HK-2 (cell line): ENCODE data around the gene ST8SIA4.

Experiments used
- DNase-seq: peaks from one replicate; pipeline ENCODE4 v3.0.0-alpha.2; 2018; ENCODE audit not compliant: unreplicated experiment

Gene ST8SIA4

DNA sequence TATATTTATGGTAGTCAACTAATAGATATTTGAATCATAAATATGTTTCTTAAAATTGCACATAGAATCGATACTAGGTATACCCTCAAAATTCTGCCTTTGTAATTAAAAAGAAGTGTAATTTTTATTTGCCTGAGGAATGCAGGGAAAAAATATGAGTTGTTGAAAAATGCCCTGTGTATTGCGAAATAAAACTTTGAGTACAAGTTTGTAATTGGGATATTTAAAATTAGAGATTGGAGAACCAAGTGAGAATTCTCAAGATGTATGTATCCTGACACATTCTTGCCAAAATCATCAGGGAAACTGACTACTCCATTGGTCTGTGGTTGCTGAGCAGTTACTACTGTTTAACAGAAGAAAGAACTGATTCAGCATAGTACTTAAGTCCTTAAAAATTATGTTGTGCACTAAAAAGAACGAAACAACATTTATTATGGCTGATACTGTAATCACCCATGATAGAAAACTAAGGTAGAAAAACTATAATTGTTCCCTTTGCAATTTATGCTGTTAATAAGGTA lies 36.0 kb downstream of the ST8SIA4 start:
- no peak for DNase-seq

DNA sequence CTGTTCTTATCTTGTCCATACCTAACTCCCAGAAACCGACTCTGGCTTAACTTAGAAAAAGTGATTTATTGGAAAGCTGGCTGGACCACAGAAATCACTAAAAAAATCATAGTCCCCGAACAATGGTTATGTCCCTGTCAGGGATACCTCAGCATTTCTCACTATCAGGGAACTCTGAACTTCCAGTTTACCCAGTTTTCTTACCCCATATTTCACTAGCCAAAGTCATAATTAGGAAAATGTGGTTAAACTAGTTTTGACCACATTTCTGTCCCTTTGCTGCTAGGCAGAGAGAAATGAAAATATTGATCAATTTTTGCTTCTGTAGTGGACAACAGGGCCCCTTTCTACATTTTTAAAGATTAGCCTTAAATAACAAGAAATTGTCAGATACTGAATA lies 38.2 kb downstream of the ST8SIA4 start:
- no peak for DNase-seq

DNA sequence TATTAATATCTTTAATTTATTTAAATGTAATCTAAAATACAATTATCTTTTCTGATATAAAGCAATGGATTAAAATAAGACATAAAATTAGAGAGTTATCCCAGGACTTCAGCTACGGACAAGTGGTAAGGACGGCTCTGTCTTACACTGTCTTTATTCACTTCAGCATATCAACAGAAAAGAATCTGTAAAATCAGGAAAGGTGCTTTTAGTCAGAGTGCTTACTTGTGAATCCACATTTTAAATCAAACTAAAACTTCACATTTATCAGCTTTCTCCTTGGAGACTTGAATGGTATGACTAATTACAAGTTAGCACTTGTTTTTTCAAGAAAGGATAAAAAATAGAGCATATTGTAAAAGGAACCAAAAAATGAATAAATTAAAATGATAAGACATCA lies 39.3 kb downstream of the ST8SIA4 start:
- no peak for DNase-seq

DNA sequence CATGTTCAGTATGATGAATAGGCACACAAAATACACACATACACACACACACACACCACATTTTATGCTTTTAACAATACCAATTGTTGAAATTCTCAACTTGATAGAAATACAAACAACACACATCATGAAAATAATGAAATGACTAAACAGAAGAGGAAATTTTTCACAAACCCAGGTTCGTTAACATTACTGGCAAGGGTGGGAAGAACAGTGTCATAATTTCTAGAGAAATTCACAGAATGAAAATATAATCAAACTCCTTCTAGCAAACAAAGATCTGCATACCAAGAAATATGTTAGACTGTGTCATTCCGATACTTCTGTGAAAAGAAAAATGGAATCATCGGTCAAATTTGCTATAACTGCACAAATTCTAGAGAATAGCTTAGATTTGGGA lies 41.9 kb downstream of the ST8SIA4 start:
- no peak for DNase-seq

DNA sequence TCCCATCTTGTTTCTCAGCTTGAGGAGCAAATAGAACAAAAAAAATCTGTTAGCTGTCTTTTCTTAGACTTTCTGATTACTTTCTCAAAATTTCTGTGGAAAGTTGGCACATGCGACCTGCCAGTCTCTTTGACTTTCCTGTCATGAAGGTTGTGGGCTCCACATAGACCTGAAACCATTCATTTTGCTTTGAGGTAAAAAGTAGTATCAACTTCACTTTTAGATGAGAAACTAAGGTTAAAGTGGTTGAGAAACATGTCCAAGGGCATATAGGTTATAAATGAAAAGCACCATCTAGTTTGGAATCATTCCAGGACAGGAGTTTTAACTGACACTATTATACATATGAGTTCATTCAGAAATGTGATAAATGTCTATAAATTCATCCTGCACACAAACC lies 42.7 kb downstream of the ST8SIA4 start:
- no peak for DNase-seq

DNA sequence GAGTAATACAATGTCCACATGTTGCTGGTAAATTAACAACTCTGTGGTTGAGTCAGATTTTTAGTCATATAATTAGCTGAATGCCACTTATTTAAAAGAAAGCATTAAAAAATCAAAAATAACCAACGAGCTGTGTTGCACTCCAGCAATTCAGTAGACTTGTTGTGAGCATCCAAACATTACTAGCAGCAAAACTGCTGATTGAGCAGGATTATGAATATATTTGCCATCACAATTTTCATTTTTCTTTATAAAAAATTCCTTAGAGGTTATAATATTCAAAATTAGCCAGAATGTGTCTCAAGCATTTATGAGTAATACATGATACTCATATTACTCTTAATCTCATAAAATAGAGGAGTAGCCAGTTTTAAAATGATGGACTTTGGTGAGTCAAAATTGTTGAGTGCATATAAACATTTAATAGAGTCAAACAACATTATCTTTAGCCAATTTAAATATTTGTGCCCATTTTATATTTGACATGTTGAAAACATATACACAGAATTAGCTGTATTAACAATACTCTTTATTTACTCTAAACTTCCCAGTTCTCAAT lies 44.0 kb downstream of the ST8SIA4 start:
- DNase-seq: no peak

DNA sequence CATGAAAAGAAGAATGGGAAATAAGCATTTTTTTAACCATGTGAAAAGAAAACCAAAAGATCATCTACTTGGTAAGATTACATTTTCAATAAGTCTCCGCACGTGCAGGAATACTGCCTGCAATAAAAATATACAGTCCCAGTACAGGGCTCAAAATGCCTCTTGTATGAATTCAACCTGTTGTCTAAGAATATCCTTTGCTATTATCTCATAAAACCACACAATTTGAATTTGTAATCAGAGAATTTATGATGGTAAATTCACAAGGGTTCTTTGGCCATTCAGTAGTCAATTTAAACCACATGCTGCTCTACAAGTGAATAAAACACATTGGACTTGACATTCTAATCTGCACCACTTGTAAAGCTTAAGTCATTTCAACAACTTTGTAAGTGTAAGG lies 46.6 kb downstream of the ST8SIA4 start:
- no peak for DNase-seq

DNA sequence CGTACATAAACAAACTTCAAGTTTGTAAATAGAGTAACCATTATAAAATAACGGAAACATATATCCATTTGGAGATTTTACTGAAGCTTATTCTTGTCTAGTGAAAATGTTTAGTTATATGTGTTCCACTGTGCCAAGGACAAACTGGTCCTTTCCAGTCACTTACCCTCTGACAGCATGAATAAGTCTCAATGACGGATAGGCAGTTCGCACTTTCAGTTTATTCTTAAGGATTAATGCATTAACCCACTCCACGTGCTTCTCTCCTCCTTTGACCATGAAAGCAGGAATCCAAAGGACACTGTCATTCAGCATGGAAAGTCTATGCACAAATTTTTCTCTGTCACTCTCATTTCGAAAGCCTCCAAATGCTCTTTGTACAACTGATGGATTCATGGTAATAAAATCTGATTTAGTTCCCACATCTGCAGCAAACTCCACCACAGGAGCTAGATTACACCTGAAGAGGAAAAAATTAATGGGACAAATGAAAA lies 47.1 kb downstream of the ST8SIA4 start:
- no peak for DNase-seq

DNA sequence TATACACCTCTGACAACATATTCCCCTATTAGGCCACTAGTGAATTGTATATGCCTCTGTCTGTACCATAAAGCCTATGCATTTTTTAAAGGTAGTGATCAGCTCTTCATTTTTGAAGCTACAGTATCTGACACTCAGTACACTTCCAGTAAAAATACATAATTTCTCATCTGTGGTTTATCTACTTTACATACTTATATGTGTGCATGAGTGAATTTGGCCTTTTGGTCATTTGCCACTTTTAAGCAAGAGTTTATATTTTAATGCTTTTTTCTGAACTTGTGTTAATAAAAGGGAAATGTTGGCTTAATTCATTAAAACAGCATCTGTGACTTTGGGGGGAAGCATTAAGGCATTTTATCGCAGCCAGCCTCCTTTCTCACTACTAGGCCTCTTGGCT lies 47.8 kb downstream of the ST8SIA4 start:
- DNase-seq: no peak

DNA sequence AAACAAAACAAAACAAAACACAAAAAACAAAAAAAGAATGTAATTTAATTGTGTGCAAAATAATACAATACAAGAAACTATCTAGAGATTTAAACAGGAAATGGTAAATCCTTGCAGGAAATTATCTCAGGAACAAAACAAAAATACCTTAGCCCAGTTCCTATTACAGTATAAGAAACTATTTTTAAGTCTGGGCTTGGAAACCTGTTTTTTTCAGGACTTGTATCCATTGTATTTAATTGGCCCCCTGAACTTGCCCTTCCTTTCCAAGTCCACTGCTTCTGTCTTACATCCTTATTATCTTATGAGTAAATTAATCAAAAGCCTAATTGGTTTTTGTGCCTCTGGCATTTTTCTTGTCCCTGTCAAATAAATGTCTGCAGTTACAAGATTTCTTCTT lies 48.5 kb downstream of the ST8SIA4 start:
- DNase-seq: no peak

DNA sequence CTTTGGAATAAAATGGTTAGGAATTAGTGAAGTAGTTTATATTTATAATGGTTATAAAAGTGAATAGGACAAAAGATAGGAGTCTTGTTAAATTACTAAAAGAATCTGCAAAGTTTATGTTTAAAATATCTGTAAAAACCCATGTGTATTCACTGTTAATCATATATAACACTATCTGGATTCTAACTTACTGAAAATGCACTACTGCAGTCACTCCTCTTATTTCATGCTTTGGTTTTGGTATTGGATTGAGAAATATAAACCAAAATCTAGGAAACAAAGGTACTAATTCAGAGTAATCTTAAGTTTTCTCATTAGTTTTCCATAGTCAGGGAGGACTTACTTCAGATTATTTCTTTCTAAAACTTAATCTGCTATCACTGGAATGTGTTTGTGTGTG lies 49.5 kb downstream of the ST8SIA4 start:
- no peak for DNase-seq

DNA sequence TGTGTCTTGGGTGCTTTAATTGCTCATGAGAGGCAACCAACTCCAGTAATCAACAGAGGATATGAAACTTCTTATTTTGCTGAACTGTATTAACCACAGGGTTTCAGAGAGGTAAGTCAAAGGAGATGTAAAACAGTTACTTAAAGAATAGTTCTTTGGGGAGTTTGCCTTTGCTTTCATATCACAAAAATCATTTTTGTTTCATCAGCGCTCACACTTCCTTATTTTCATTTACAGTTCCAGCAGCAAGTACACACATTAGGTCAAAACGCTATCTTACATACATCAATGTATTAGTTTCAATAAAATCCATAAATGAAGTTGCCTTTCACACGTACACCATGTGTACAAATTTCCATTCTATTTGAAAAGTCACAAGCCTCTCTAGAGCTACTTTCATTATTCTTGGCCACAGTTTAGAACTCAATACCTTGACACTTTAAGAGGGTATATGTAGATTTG lies 50.1 kb downstream of the ST8SIA4 start:
- DNase-seq: no peak

DNA sequence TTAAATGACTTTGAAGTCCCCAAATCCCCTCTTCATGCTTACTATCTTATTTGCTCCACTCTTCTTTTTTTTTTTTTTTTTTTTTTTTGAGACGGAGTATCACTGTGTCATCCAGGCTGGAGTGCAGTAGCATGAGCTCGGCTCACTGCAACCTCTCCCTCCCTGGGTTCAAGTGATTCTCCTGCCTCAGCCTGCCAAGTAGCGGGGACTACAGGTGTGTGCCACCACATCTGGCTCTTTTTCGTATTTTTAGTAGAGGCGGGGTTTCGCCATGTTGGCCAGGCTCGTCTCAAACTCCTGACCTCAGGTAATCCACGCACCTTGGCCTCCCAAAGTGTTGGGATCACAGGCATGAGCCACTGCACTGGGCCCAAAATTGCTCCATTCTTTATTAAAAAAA lies 51.0 kb downstream of the ST8SIA4 start:
- no peak for DNase-seq

DNA sequence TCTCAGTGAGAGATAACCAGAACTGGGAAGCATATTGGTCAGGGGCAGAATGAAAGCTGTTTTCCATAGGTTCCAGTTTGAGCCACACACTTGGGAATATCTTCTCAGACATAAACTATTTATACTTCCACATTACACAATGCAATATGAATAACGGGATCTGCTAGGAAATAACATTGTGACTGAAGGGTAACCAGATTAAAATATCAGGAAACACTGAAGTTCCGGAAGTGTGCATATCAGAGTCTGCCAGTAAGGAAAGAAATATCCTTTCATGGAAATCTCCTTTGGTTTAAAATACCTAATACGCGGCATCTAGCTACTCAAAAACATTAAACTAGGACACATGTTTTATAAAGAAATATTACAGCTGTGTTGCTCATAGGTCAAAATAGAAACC lies 56.3 kb downstream of the ST8SIA4 start:
- no peak for DNase-seq

DNA sequence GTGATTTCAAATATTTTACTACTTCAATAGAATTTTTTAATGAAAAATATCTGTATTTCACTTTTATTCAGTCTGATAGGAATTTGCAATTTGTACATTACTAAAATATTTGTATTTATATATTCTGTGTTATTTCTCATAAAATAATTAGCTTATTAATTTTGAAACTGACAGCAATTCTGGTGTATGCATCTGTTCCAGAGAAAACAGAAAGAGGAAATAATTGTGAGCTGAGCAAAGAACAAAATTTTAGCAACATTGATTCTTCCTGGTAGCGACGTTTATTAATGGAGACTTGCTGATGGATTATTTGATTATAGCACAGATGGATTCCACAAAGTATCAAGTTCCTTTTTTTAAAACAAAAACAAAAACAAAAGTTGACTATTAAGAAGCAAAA lies 61.0 kb downstream of the ST8SIA4 start:
- no peak for DNase-seq

DNA sequence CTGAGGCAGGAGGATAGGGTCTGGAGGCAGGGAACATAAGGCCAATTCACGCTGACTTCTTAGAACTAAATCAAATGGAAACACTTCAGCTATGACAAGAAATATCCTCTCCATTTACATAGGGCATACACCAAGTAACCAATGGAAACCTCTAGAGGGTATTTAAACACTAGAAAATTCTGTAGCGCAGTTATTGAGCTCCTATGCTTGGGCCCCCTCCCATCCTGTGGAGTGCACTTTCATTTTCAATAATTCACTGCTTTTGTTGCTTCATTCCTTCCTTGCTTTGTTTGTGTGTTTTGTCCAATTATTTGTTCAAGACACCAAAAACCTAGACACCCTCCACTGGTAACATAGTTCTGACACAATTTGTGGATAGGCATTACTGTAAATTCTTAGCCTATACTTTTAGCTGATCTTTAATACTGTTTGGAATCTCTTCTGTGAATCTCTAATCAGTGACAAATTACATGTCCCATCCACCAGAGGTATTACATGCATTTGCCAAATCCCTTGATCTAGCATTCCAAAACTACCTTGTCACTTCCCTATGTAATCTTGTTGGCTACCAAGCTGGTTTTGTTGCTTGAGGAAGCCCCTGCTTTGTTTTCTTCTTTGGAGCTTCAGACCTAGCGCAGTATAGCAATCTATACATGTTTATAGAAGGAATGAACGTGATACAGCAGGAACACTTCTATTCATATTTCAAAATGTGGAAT lies 61.6 kb downstream of the ST8SIA4 start:
- DNase-seq: no peak

DNA sequence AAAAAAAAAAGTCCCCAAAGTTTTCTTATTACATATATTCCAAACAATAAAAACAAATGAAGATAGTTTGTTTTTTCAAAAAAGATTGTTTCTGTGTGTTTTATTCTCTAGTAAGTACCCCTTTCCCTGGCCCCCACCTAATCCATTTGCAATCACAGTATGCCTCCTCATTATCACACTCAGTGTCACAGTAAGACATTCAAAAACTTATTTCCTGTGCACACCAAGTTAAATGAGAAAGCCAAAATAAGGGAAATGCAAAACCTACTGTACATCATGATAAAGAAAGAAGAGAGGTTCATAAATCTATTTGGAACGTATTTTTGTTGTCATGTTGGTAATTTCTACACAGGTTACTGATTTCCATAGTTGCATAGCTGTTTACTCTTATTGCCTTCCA lies 62.3 kb downstream of the ST8SIA4 start:
- no peak for DNase-seq

DNA sequence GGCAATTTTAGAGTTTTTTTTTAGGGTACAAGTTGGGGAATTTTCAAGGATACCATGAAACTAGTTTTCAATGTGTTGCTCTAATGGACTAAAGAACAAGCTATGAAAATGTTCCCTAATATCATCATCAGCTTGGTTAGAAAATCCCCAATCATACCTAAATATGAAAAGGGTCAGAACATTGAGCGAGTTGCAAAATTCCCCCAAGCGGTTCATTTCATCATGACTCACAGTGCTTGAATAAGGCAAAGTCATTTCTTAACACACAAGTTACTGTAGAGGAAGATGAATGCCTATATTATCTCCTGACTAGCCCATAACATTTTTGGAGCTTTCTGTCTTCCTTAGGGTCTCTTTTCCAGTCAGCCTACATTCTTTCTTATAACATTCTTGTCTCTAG lies 62.7 kb downstream of the ST8SIA4 start:
- DNase-seq: no peak

DNA sequence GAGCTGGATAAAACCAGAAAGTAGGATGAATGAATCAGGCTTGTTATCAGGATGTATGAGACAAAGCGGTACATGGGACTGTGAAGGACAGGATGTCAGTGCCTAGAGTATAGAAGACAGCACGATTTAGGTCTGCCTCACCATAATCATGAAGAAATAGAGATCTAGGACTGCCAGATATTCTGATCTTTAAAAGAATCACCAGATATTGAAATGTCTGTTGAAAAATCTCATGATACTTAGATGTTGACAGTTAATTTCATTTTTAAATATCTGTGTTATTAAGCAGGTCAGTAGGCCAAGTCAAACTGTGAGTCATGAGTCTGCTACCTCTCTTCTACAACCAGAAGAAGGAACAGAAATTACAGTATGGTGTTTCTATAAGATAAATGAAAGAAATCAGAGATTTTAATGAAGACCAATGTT lies 65.0 kb downstream of the ST8SIA4 start:
- DNase-seq: no peak

DNA sequence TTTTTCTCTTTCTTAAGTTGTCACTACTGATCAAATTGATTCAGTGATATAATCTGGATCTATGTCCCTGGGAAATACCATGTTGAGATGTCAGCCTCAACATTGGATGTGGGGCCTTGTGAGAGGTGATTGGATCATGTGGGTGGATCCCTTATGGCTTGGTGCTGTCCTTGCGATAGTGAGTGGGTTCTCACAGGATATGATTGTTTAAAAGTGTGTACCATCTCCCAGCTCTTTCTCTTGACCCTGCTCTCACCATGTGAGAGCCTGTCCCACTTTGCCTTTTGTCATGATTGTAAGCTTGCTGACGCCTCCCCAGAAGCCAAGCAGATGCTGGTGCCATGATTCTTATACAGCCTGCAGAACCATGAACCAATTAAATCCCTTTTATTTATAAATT lies 68.6 kb downstream of the ST8SIA4 start:
- DNase-seq: no peak

DNA sequence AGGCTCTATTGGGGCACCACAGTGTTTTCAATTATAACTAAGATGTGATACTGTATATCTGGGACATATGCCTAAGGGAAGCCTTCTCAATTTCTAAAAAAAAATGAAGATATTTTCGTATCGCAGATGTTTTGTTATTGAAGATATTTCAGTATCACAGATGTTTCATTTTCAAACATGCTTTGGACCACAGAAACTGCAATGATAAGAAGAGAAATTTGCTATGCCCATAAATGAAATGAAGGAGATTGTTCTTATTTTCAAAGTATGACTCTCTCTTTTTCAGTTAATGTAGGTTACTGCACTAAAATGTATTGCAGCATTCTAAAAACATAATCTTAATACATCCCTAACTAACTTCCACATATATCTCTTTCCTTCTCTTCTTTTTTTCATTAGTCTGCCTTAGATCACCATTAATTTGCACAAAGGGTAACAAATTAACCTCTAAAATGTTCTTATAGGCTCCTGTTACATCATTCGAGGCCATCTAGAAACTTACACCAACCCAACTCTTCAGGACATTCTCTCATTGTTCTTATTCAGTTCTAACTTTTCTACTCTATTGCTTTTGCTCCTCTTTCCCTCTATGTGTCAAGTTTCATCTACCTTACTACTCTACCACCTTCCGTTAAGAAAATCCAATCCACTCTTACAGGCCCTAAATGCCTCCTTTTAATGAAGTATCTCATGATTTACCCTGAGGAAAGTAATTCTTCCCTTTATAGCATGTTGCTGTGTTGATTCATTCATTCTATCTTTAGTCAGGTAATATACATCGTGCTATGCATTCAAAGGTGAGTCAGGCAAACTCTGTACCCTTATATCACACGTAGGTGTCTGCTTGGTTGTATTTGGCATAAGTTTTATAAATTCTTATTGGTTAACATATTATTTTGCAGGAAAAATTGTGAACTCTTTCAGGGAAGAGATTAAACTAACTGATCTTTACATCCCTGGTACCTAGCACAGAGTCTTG lies 70.5 kb downstream of the ST8SIA4 start:
- DNase-seq: no peak

DNA sequence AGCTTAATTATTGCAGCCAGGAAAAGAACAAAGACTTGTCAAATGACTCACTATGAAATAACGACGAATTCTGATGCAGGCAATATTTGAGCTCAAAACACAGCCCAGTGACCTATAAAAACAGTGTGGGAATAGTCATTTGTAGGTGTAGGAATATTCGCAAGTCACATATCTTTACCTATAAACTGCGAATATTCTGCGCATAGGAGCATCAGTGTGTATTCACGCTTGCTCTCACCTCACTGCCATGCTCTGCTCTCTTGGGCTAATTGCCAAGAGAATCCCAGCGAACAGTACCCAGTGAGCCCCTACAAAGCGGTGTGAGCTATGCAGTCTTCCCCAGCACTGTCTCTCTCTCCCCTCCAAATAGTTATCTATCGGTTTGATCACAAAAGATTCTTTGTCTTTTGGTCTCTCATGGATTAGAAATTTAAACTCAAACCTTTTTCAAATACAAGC lies 74.2 kb downstream of the ST8SIA4 start:
- no peak for DNase-seq
